ENCODE data around the gene GAB2. TPM values are rescaled to one million over a fixed set of nuclear protein-coding genes. Genes with fewer than 3 reads are reported as not detected.

The GAB2 gene
- total and polyA plus RNA-seq, 8 donors: 2.2 to 19.3 (median 8.6) TPM

- TF ChIP-seq POLR2AphosphoS5 (IDR thresholded peaks at IDR 0.05): no peak
- TF ChIP-seq EP300 (IDR thresholded peaks at IDR 0.05): no peak
- no peak for TF ChIP-seq CTCF (IDR thresholded peaks at IDR 0.05)
- TF ChIP-seq POLR2A (IDR thresholded peaks at IDR 0.05): no peak
- Histone ChIP-seq H3K4me1 (peaks cover 0 to 19% (median 9%) of the 10 kb centered on the region in 4 donors), H3K9me3 (no peaks in the 10 kb centered on the region), H3K36me3 (peaks cover 0 to 40% (median 38%) of the 10 kb centered on the region in 4 donors), H3K27me3 (no peaks in the 10 kb centered on the region), H3K27ac (no peak overlapping the region), H3K4me3 (no peak overlapping the region)
- intact Hi-C loops (cut with DNase I; ENCODE audit: low total_unique reads): no loop called here
- DNase-seq: no peak
These were observed 168.7 kb downstream of the GAB2 start for GRCh38 chr11:78248903-78249302.

DNA sequence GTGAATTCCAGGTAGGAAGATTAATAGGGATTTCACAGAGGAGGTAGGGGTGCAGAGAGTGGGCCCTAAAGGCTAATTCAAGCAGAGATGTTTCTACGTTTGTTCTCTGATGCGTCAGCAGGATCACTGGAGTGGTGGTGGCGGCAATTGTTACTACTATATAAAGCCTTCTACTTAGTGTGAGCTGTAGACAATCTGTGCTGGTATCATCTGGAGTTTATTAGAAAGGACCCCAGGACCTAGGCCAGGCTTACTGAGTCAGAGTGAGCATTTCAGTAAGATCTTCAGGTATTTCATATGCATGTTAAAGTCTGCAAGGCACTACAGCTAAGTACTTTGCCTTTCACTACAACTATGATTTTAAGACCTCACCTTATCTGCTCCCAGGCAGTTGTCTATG, 169.4 kb downstream of the GAB2 start:
- Histone ChIP-seq H3K9me3 (no peaks in the 10 kb centered on the region), H3K4me3 (no peak overlapping the region), H3K36me3 (peaks cover 0 to 40% (median 38%) of the 10 kb centered on the region in 4 donors), H3K4me1 (peaks cover 0 to 19% (median 9%) of the 10 kb centered on the region in 4 donors), H3K27ac (no peak overlapping the region), H3K27me3 (no peaks in the 10 kb centered on the region)
- DNase-seq: no peak
- 94 to 99% (median 95%) methylated on average over 3 of the region's 3 CpGs for WGBS, 5 donors
- no peak for TF ChIP-seq CTCF (IDR thresholded peaks at IDR 0.05)
- no peak for TF ChIP-seq EP300 (IDR thresholded peaks at IDR 0.05)
- no peak for TF ChIP-seq POLR2A (IDR thresholded peaks at IDR 0.05)
- TF ChIP-seq POLR2AphosphoS5 (IDR thresholded peaks at IDR 0.05): no peak
- intact Hi-C loops (cut with DNase I; ENCODE audit: low total_unique reads): no loop called here

- Histone ChIP-seq H3K27ac (no peak overlapping the region), H3K4me1 (peaks cover 0 to 6% (median 0%) of the 10 kb centered on the region in 4 donors), H3K27me3 (no peaks in the 10 kb centered on the region), H3K9me3 (peaks cover 0 to 9% (median 2%) of the 10 kb centered on the region in 4 donors), H3K36me3 (peaks cover 0 to 34% (median 32%) of the 10 kb centered on the region in 4 donors), H3K4me3 (no peak overlapping the region)
- 16 to 40% (median 29%) methylated on average over 4 of the region's 4 CpGs for WGBS, 5 donors
- TF ChIP-seq CTCF (IDR thresholded peaks at IDR 0.05) (no peak), POLR2AphosphoS5 (IDR thresholded peaks at IDR 0.05) (no peak), POLR2A (IDR thresholded peaks at IDR 0.05) (no peak), EP300 (IDR thresholded peaks at IDR 0.05) (no peak)
- no peak for DNase-seq
- intact Hi-C loops (cut with DNase I; ENCODE audit: low total_unique reads): no loop called here
These were observed 172.9 kb downstream of the GAB2 start for GRCh38 chr11:78244546-78245255.

GRCh38 chr11:78244080-78244479, 173.5 kb downstream of the GAB2 start:
- peaks cover 0 to 9% (median 2%) of the 10 kb centered on the region in 4 donors for H3K9me3 ChIP-seq
- H3K4me1 ChIP-seq: peaks cover 0 to 6% (median 0%) of the 10 kb centered on the region in 4 donors
- WGBS, 5 donors: 74 to 84% (median 77%) methylated on average over 2 of the region's 2 CpGs
- DNase-seq: no peak
- H3K27ac ChIP-seq: no peak overlapping the region
- peaks cover 0 to 28% (median 26%) of the 10 kb centered on the region in 4 donors for H3K36me3 ChIP-seq
- intact Hi-C loops (cut with DNase I; ENCODE audit: low total_unique reads): no loop called here
- H3K27me3 ChIP-seq: no peaks in the 10 kb centered on the region
- H3K4me3 ChIP-seq: no peak overlapping the region
- TF ChIP-seq POLR2AphosphoS5 (IDR thresholded peaks at IDR 0.05) (no peak), POLR2A (IDR thresholded peaks at IDR 0.05) (no peak), EP300 (IDR thresholded peaks at IDR 0.05) (no peak), CTCF (IDR thresholded peaks at IDR 0.05) (no peak)

Data from stomach (tissue), 9 donors.